COLO829 (cell line): ENCODE data around the gene PATZ1.
"Not testable (repeated sequence)": the region's sequence is repeated elsewhere in the genome, so short reads cannot be mapped to it uniquely, and the experiment has no call there.

Experiments used
- DNase-seq: peaks from one replicate; pipeline ENCODE4 v3.0.0; 2012; ENCODE audit warnings: low spot score

PATZ1 gene, protein sequence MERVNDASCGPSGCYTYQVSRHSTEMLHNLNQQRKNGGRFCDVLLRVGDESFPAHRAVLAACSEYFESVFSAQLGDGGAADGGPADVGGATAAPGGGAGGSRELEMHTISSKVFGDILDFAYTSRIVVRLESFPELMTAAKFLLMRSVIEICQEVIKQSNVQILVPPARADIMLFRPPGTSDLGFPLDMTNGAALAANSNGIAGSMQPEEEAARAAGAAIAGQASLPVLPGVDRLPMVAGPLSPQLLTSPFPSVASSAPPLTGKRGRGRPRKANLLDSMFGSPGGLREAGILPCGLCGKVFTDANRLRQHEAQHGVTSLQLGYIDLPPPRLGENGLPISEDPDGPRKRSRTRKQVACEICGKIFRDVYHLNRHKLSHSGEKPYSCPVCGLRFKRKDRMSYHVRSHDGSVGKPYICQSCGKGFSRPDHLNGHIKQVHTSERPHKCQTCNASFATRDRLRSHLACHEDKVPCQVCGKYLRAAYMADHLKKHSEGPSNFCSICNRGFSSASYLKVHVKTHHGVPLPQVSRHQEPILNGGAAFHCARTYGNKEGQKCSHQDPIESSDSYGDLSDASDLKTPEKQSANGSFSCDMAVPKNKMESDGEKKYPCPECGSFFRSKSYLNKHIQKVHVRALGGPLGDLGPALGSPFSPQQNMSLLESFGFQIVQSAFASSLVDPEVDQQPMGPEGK

DNA sequence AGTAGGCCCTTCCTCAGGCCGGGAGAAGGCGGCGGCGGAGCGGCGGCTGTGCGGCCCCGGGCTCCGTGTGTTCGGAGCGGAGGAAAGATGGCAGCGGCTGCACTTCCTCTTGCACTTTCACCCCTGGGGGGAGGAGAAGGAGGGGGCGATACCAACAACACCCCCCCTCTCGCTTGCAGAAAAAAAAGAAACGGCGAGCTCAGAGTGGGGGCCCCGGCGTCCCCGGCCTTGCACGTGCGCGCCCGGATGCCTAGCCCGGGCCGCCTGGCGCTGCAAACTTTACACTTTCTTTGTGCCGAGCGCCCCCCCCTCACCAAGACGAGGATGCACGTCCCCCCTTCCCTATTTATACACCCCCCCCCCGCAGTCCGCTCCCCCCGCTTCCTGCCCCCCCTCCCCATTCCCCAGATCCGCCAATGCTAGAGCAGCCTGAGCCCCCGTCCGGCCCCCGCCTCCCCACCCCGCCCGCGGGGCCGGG lies at the start of gene PATZ1:
TSS of gene PATZ1 (minus strand) at position 92 of the 478 bp plus-strand sequence. CDS start 744 bp downstream, outside the sequence.
- peak; percentile 72 for DNase-seq

DNA sequence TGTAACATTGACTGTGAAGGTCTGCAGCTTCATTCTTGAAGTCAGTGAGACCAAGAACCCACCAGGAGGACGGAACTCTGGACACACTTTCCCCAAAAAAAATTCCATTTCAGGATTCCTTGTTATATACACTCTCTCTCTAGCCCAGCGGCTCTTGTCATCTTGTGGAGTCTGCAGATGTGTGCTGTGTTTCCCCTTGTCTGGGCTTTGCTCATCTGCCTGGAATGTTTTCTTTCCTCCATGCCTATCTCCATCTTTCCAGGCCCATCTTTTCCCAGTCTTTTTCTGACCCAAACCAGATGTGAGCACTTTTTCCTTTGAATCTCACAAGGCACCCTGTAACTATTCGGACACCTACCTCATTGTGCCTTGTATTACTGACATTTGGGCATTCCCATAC lies 48.2 kb upstream of the PATZ1 start:
- no peak for DNase-seq

DNA sequence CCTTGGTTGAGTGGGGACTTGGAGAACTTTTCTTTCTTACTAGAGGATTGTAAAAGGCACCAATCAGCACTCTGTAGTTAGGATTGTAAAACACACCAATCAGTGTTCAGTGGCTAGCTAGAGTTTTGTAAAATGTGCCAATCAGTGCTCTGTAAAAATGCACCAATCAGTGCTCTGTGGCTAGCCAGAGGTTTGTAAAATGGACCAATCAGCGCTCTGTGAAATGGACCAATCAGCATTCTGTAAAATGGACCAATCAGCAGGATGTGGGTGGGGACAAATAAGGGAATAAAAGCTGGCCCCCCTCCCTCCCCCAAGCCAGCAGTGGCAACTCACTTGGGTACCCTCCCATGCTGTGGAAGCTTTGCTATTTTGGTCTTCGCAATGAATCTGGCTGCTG lies 47.7 kb upstream of the PATZ1 start:
- no peak for DNase-seq

DNA sequence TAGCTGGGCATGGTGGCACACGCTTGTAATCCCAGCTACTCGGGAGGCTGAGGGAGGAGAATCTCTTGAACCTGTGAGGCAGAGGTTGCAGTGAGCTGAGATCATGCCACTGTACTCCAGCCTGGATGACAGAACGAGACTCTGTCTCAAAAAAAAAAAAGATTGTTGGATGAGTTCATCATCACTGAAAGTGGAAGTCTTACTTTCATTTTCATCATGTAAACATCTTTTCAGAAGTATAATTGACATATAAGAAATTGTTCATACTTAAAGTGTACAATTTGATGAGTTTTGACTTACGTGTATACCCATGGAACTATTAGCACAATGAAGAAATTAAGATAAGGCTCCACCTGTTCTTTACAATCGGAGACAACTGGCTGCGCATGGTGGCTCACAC lies 32.5 kb upstream of the PATZ1 start:
- DNase-seq, result not testable (repeated sequence)

DNA sequence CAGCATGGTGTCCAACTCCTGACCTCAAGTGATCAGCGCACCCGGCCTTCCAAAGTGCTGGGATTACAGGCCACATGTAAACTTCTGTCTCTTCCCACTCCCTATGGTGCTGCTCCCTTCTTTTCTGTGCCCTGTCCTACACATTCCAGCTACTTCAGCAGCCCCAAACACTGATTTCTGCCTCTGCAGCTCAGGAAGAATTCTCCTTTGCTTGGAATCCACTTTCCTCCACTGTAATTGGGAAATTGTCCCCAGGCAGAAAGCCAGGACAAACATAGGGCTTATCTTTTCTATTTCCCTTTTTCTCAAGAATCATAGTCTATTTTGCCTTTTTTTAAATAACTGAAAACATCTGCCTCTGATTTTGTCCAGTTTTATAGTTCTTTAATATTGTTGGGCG lies 32.0 kb upstream of the PATZ1 start:
- DNase-seq, result no peak

DNA sequence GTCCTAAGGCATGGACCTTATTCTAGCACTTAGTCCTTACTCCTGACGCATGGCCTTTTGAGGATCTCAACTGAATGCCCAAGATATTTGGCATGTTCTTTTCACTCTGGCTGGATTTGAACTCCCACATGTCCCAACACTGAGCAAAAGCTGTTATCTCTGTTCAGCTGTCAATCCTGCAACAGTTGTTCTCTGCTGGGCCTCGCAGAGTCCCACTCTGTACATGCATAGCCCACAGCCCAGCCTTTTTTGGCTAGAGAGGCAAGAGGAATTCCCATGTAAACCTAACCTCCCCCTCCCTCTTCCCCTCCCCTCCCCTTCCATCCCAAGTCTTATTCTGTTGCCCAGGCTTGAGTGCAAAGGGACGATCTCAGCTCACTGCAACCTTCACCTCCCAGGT lies 31.5 kb upstream of the PATZ1 start:
- no peak for DNase-seq

DNA sequence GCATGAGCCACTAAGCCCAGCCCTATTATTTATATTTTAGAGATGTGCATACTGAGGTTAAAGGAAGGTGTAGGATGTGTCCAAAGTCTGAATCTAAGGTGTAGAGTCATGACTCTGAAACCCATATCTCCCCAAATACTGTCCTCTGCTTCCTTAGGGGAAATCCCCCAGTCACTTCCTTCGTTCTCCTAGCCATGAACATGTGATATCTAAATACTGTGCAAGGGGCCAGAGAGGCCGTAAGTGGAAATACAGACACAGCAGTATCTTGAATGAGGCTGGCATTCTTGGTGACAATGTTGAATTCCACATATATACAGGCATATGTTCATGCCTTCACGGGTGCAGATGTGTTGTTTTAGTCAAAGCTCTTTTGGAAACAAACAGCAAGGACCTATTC lies 21.3 kb upstream of the PATZ1 start:
- no peak for DNase-seq

DNA sequence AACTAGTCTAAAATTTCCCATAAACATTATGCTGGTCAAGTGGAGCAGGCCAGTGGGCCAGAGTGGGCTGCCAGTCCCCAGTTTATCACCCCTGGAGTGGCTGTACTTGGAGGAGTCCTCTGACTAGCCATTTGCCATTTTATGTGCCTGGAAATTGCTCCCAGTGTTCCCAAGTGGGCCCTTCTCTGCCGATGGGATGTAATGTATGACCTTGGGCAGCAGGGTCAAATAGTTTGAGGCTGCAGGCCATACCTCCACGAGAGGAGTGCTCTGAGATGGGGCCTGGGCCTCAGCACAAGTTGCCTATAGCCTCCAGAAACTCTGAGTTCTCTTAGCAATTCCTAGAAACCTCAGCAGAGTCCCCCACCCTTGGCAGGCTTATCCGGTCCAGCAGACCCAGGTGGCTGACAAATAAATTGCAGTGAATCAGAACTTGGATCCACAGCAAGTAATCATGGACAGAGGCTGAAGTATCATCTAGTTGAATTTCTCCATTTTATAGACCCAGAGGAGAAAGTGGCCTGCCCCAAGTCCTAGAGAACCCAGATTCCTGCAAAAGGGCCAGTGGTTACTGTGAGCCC lies 17.8 kb upstream of the PATZ1 start:
- no peak for DNase-seq

DNA sequence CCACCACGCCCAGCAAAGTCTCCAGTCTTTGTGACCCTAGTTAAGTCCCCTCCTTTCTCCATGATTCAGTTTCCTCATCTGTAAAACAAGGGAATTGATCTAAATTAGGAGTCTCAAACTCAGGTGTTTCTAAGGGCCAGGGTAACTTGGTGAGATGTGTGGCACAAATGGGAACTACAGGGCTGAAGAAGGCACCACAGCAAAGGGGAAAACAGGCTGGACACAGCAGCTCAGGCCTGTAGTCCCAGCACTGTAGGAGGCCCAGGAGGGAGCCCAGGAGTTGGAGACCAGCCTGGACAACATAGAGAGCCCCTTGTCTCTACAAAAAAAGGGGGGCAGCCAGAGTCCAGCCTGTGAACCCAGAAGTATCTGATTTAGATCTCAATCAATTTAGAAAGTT lies 15.6 kb upstream of the PATZ1 start:
- DNase-seq, result no peak

DNA sequence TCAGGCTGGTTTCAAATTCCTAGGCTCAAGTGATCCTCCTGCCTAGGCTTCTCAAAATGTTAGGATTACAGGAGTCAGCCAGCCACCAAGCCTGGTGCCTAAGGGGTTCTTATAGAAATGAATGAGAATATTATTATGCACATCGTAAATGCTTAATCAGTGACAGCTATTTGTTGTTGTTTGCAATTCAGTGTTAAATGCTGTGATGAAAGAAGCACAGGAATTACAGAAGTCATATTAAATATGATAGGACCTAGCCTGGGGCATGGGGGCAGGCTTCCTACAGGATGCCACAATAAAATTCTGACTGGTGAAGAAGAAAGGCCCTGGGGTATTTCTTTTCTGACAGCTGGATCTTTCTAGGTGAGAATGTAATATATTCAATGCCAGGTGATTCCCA lies 13.9 kb upstream of the PATZ1 start:
- DNase-seq, result no peak

DNA sequence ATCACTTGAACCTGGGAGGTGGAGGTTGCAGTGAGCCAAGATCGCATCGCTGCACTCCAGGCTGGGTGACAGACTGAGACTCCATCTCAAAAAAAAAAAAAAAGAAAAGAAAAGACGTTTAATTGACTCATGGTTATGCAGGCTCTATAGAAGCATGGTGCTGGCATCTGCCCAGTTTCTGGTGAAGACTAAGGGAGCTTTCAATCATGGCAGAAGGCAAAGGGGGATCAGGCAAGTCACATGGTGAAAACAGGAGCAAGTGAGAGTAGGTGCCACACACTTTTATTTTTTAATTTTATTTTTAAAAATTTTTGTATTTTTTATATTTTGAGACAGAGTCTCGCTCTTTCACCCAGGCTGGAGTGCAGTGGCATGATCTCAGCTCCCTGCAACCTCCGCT lies 8.4 kb upstream of the PATZ1 start:
- DNase-seq, result no peak

DNA sequence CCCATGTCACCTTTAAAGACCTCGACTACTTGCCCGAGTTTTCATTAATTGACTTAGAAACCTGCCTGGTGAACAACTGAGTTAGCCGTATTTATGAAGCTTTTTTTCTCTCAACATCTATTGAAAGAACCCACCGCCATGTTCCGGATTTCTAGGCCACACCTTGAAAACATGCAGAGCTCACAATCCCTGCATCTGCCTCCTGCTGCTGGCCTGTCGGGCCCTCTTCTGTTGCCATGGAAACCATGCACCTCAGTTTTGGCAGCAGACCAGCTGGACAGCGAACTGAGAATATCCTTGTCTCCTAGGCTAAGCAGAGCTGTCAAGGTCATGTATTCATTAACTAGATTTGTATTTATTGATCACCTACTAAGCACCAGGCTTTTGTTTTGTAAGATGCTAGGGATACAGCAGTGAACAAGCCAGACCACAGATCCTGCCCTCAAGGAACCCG lies 4.3 kb upstream of the PATZ1 start:
- peak; percentile 44 for DNase-seq

DNA sequence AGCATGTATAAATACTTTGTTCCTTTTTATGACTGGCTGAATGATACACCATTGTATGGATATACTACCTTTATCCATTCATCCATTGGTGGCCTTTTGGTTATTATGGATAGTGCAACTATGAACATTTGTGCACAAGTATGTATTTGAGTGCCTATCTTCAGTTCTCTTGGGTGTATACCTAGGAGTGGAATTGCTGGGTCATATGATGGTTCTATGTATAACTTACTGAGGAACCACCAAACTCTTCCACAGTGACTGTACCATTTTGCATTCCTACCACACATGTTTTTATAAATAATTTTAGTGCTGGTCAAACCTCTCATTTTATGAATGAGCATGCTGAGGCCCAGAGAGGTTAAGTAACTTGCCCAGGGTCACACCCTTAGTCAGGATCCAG lies 3.8 kb upstream of the PATZ1 start:
- no peak for DNase-seq

DNA sequence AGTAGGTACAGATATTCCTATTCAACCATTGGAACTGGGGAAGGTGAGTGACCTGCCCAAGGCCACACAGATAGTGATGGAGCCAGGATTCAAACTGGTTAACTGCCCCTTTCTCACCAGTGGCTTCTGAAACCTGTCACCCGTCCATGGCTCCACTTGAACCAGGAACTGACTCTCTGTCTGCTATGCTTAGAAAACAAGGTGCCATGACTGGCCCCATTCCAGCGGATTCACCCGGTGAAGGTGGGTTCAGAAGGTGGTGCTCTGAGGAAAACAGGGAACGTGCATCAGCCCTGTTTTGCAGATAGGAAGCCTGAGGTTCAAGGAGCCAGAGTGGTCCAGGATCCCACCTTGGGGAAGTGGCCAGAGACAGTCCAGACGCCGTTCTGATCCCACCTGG lies 2.6 kb upstream of the PATZ1 start:
- DNase-seq, result no peak

DNA sequence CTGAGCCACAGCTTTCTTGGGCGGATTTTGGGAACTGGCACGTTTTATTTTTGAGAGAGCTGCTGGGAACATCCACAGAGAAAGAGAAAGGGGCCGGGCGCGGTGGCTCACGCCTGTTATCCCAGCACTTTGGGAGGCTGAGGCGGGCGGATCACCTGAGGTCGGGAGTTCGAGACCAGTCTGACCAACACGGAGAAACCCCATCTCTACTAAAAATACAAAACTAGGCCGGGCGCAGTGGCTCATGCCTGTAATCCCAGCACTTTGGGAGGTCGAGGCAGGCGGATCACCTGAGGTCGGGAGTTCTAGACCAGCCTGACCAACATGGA lies 1.8 kb upstream of the PATZ1 start:
- not testable (repeated sequence) for DNase-seq

DNA sequence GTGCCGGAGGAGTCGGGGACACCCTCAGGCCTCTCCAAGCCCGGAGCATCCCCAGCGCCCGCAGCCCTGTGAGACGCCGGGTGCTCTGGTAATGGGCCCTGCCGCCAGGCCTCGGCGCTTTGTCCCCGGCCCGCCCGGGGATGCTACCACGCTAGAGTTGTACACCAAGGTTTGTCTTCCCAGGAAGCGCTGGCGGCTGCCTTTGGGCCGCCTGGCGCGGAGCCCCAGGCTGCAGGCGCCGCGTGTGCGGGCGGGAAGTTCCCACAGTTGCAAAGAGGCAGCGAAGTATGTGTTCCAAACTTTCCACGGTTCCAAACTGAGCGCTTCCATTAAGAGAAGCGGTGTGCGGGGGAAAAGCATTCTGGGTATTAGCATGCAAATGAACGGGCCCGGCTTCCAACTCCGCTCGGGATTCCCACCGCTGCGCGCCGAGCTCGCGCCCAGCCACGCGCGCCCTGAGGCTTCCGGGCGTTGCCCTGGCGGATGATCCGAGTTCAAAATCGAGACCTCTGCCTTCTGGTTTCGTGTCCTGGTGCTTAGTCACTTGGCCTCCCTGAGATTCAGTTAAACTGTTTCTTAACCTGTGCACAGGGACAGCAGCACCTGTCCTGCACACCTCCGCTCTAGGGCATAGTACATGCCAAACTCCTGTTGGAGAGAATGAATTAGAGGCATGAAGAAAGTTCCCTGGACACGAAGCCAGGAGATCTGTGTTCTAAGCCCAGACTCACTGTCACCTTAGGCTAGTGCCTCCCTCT lies 1.3 kb upstream of the PATZ1 start:
- peak; percentile 59 for DNase-seq

DNA sequence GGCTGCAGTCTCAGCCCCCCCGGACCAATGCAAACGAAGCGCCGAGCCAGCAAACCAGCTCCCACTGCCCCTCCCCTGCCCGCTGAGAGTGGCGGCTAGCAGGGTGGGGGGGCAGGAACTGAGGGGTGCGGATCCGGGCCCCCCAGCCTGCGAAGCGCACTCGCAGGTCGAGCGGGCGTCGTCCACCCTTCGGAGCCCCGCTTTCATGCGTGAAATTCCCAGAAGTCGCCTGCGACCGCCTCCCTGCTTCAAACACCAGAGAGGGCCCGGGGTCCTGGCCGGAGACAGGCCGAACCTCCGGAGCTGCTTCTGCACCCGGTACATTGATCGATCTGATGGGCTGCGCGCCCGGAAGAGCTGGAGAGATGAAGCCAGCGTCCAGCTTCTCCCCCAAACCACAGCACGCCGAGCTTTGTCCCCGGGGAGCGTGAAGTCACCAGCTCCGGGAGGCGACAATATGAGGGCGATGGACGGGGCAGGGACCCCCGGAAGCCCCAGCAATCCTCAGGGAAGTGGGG lies 646 bp upstream of the PATZ1 start:
- DNase-seq, result peak; percentile 40

DNA sequence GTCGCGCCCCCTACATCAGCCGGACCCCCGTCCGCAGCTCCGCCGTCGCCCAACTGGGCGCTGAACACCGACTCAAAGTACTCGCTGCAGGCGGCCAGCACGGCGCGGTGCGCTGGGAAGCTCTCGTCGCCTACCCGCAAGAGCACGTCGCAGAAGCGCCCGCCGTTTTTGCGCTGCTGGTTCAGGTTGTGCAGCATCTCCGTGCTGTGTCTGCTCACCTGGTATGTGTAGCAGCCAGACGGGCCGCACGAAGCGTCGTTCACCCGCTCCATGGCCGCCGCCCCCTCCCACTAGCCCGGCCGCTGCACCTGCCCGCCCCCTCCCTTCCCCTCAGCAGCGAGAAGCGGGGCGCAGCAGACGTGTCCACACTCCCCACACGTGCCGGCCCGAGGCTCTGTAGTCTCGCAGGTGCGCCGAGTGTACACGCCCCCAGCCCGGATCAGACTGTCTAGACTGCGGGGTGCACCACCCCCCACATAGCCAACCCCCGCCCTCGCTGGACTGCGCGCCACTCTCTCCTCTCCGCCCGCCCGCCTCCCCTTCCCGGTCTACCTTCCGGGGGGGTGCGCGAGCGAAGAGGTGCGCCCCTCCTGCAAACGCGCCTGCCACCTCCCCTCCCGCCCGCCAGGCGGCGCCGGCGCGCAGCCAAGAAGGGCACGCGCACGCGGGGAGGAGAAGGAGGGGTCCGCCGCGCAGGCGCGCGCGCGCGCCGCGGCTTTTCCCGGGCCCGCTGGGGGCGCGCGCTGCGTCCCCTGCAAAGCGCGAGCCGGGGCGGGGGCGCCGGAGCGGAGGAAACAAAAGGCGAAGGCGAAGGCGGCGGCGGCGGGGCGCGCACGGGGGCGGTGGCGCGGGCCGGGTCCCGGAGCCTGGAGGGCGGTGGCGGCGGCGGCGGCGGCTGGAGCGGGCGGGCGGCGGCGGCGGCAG lies 553 bp downstream of the PATZ1 start:
- DNase-seq, result peak; percentile 90

DNA sequence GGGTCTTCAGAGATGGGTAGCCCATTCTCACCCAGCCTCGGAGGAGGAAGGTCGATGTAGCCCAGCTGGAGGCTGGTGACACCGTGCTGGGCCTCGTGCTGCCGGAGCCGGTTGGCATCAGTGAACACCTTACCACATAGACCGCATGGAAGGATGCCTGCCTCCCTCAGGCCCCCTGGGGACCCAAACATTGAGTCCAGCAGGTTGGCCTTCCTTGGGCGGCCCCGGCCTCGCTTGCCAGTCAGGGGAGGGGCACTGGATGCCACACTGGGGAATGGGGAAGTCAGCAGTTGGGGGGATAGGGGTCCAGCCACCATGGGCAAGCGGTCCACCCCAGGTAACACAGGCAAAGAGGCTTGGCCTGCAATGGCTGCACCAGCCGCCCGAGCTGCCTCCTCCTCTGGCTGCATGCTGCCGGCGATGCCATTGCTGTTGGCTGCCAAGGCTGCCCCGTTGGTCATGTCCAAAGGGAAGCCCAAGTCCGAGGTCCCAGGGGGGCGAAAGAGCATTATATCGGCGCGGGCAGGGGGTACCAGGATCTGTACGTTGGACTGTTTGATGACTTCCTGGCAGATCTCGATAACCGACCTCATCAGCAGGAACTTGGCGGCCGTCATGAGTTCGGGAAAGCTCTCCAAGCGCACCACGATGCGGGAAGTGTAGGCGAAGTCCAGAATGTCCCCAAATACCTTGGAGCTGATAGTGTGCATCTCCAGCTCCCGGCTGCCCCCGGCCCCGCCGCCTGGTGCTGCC lies 1.4 kb downstream of the PATZ1 start:
- DNase-seq, result no peak

DNA sequence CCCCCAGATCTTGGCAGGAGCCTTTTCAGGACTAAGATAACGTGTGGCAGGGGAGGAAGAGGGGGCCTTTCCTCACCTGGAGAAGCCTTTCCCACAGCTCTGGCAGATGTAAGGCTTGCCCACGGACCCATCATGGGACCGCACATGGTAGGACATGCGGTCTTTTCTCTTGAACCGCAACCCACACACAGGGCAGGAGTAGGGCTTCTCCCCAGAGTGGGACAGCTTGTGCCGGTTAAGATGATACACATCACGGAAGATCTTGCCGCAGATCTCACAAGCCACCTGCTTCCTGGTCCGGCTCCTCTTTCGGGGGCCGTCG lies 1.9 kb downstream of the PATZ1 start:
- DNase-seq, result no peak
